Ovary (tissue), 3 donors: ENCODE data around the gene VPS41.

Experiments
- CTCF ChIP-seq, 3 donors: fragments of 450-650 bp in 2 of 3; fragments of 200-600 bp in 1 of 3; IDR thresholded peaks; one replicate each; pipeline versions ENCODE4 v1.5.1 to v1.8.0; 2016 to 2022; ENCODE audit warnings: antibody characterized with exemption in 3 of 3, mild to moderate bottlenecking in 1 of 3
- POLR2A ChIP-seq: fragments of 450-650 bp; IDR thresholded peaks from one replicate; pipeline ENCODE4 v1.6.1; 2017; ENCODE audit warnings: antibody characterized with exemption, mild to moderate bottlenecking, moderate library complexity
- donor health status: DM: no; HTN: no; CAD: no.

DNA sequence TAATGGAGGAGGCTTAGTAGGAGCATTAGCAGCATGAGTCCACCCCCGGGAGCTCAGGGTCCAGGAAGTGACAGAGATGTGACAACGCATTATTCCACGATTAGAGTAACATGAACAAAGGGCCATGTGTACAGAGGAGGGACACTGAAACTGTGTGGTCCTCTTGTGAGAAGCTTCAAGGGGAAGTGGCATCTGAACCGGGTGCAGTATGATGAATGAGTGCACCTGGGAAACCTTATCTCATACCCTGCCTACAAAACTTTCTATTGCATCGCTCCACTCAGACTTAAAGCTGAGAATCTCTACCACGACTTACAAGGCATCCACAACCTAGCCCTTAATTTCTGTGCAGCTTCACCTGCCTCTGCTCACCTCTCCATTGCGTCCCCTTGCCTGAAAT, 162.6 kb downstream of the VPS41 start:
- TF ChIP-seq CTCF (IDR thresholded peaks at IDR 0.05) (no peak), POLR2A (no peak)
